AG09319 (cell line): ENCODE data around the gene FRMD6.

Source experiments
- DNase-seq: peaks from one replicate; pipeline ENCODE4 v3.0.0-alpha.2; 2010; ENCODE audit warnings: low read depth; ENCODE audit errors: extremely low read depth
- TF ChIP-seq, protein P1 (sequence below): IDR thresholded peaks from 2 replicates; pipeline ENCODE4 v1.5.1; 2011; ENCODE audit warnings: low read depth, mild to moderate bottlenecking, inconsistent platforms, low read length, moderate library complexity

The FRMD6 gene

DNA sequence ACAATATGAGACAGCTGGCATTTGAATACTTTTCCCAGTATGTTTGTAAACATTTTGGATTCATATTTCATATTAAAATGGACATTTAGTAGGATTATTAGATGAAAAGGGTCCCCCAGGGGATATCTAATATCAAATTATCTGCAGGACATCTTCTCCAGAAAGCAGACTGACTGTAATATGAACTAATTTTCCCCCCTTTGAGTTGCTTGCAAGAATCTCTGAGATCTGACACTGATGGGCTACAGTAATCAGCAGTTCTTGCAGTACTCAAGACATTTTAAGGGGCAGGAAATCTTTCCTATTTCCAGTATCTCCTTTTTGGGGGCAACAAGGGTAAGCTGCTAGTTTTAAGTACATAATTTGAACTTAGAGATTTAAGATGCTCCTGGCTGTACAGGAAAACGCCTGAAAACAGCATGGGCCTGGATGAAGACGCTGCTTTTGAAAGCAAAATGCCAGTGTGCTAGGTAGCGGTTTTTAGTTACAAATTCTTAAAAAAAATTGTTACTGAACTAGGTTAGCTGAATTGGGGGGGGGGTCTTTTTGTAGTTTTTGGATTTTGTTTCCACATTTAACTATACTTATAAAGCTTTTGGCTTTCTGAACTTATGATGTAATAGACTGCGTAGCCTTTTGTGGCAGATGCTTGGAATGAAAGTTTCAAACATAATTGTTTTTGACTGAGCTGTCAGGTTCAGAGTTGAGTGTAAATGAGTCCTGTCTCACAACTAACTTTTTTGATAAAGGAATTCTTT is 2.2 kb downstream of the FRMD6 start:
- TF ChIP-seq, protein P1, sequence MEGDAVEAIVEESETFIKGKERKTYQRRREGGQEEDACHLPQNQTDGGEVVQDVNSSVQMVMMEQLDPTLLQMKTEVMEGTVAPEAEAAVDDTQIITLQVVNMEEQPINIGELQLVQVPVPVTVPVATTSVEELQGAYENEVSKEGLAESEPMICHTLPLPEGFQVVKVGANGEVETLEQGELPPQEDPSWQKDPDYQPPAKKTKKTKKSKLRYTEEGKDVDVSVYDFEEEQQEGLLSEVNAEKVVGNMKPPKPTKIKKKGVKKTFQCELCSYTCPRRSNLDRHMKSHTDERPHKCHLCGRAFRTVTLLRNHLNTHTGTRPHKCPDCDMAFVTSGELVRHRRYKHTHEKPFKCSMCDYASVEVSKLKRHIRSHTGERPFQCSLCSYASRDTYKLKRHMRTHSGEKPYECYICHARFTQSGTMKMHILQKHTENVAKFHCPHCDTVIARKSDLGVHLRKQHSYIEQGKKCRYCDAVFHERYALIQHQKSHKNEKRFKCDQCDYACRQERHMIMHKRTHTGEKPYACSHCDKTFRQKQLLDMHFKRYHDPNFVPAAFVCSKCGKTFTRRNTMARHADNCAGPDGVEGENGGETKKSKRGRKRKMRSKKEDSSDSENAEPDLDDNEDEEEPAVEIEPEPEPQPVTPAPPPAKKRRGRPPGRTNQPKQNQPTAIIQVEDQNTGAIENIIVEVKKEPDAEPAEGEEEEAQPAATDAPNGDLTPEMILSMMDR: no peak
- DNase-seq: no peak

DNA sequence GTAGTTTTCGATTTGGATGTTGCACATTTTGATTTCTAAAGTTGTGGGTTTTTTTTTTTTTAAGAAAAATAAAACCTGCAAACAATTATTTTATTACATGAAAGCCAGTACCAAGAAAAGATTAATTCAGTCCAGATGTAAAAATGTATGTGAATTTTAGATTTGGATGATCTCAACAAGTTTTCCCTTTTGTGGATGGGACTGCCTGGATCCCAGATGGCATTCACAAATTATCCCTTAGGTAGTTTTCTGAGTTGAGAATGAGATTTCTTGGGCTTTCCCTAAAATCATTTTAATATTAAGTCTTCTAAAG is 2.8 kb downstream of the FRMD6 start:
- TF ChIP-seq, protein P1: no peak

DNA sequence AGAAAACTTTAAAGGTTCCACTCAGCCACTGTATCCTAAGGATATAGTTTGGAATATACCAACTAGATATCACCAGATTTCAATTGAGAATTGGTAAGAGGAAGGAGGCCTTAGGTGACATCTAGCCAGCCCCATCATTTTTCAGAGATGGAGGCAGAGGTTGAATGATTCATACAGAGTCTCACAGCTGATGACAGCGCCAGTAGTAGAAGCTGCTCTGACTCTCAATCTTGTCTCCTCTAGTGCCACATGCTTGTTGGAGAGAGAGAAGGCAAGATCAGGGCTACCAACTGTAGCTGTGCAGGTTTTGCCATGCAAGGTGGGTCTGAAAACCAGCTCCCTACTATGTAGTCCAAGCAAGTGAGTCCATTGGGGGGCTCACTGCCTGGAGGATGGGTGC is 6.1 kb downstream of the FRMD6 start:
- TF ChIP-seq, protein P1: no peak

More for the DNA sequence above, 2.8 kb downstream of the FRMD6 start:
- DNase-seq: no peak

DNA sequence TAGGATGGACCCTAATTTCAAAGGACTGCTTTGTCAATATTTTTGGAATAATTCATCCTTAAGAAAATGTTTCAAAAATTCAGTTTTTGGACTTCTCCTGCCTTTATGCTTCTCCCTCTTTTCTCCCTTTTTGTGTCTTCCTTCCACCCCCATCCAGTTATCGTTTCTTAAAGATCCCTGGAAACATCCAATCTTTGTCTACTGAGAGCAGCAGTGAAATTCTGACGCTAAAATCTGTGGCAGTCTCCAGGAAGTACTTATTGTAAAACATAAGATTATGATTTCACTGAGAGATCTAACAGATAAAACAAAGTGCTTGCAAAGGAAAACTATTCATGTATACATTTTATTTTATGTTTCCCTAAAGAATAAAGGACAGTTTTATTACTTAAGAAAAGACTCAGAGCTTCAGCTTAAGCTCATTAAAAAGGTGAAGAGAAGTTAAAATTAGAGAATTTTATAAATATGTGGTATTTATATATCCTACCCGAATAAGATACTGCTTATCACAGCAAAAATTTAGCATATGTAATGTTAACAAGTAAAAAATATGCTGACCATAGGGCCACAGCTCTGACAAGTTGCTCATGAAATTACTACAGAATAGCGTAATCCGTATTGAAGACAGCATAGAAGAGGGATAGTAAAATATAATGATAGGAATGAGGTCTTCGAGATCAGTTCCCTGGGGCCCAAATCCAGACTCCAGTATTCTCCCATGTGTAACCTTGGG is 6.9 kb downstream of the FRMD6 start:
- no peak for DNase-seq
- TF ChIP-seq, protein P1: no peak

More for the DNA sequence above, 6.1 kb downstream of the FRMD6 start:
- DNase-seq: no peak

DNA sequence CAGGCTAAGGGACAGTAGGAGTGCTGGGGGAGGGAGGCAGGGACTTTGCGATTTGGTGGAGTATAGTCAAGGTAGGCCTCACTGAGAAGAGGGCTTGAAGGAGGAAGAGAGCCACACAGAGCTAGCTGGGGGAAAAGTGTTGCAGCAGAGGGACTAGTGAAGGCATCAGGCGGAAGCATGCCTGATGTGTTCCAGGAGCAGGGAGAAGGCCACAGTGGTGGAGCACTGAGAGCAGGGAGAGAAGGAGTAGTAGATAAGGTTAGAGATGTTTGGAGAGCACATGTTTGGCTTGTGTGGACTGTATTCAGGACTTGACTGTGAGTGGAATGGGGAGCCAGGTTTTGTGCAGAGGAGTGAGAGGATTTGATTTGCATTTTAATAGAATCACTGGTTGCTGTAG is 9.0 kb downstream of the FRMD6 start:
- TF ChIP-seq, protein P1: no peak
- DNase-seq: no peak

DNA sequence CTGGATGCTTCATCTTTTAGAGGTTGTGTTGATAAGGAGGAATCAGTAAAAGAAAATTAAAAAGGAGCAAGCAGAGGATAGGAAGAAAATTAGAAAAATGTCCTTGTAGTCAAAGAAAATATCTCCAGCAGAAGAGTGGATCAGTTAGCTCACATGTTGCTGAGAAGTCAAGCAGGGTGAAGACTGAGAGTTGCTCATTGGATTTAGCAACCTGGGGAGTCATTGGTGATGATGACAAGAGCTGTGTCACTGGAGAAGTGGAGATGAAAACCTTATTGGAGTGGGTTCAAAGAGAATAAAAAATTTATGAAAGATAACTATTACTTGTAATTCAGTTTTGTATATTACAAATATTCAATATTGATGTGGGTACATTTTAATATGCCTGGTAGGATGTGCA is 9.8 kb downstream of the FRMD6 start:
- no peak for DNase-seq
- TF ChIP-seq, protein P1: no peak

DNA sequence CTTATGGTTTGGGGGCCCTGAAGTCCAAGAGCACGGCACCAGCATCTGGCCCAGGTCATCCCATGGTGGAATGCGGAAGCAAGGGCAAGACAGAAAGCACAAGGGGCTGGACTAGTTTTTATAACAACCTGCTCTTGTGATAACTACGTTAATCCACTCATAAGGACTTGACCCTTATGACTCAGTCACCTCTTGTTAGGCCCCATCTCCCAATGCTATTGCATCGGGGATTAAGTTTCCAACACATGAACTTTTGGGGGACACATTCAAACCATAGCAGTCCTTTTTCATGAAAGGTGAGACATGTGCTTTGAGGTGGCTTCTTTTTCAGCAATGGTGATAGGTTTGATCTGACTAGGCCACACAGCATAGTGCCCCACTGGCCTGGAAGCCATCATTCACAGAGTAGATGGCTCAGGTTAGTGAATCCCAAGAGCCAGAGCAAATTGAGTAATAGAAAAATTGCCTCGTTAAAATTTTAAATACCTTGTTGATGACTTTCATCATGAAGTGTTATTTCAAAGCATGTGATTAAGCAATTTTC is 12.1 kb downstream of the FRMD6 start:
- no peak for DNase-seq
- TF ChIP-seq, protein P1: no peak
